ENCODE results near the gene PCCA. TPM values are rescaled to one million over a fixed set of nuclear protein-coding genes. Genes with fewer than 3 reads are reported as not detected.

Gene PCCA
- total RNA-seq, 4 donors from 2014 or later: 46.9 to 66.0 (median 49.4) TPM

- no peak for DNase-seq
- Histone ChIP-seq H3K36me3 (peaks cover 0 to 4% (median 0%) of the 10 kb centered on the region in 3 donors), H3K4me3 (no peak overlapping the region), H3K9me3 (no peaks in the 10 kb centered on the region), H3K27ac (no peak overlapping the region), H3K4me1 (no peaks in the 10 kb centered on the region), H3K27me3 (no peaks in the 10 kb centered on the region)
- TF ChIP-seq CTCF (IDR thresholded peaks at IDR 0.05) (no peak), POLR2A (IDR thresholded peaks at IDR 0.05) (no peak)
Measured at GRCh38 chr13:100323937-100324336, 235.0 kb downstream of the PCCA start.

- H3K36me3 ChIP-seq: peaks cover 0 to 6% (median 0%) of the 10 kb centered on the region in 3 donors
- DNase-seq: no peak
- no peaks in the 10 kb centered on the region for H3K27me3 ChIP-seq
- no peak overlapping the region for H3K4me3 ChIP-seq
- TF ChIP-seq CTCF (IDR thresholded peaks at IDR 0.05) (no peak), POLR2A (IDR thresholded peaks at IDR 0.05) (no peak)
- no peaks in the 10 kb centered on the region for H3K9me3 ChIP-seq
- no peaks in the 10 kb centered on the region for H3K4me1 ChIP-seq
- H3K27ac ChIP-seq: no peak overlapping the region
Measured at GRCh38 chr13:100330662-100331061, 241.8 kb downstream of the PCCA start.

GRCh38 chr13:100333141-100333540 lies 244.2 kb downstream of the PCCA start:
- no peaks in the 10 kb centered on the region for H3K27me3 ChIP-seq
- H3K9me3 ChIP-seq: no peaks in the 10 kb centered on the region
- TF ChIP-seq CTCF (IDR thresholded peaks at IDR 0.05) (no peak), POLR2A (IDR thresholded peaks at IDR 0.05) (no peak)
- H3K36me3 ChIP-seq: peaks cover 0 to 6% (median 0%) of the 10 kb centered on the region in 3 donors
- H3K27ac ChIP-seq: no peak overlapping the region
- DNase-seq: no peak
- H3K4me1 ChIP-seq: no peaks in the 10 kb centered on the region
- no peak overlapping the region for H3K4me3 ChIP-seq

- no peak for DNase-seq
- Histone ChIP-seq H3K27me3 (no peaks in the 10 kb centered on the region), H3K4me1 (no peaks in the 10 kb centered on the region), H3K4me3 (no peak overlapping the region), H3K36me3 (peaks cover 0 to 6% (median 0%) of the 10 kb centered on the region in 3 donors), H3K27ac (no peak overlapping the region), H3K9me3 (no peaks in the 10 kb centered on the region)
- no peak for TF ChIP-seq POLR2A (IDR thresholded peaks at IDR 0.05)
- no peak for TF ChIP-seq CTCF (IDR thresholded peaks at IDR 0.05)
Measured at GRCh38 chr13:100334214-100334613, 245.3 kb downstream of the PCCA start.

GRCh38 chr13:100336795-100337516 lies 248.1 kb downstream of the PCCA start:
- TF ChIP-seq POLR2A (IDR thresholded peaks at IDR 0.05): no peak
- no peak for TF ChIP-seq CTCF (IDR thresholded peaks at IDR 0.05)
- H3K9me3 ChIP-seq: no peaks in the 10 kb centered on the region
- H3K4me1 ChIP-seq: no peaks in the 10 kb centered on the region
- H3K36me3 ChIP-seq: peaks cover 0 to 6% (median 0%) of the 10 kb centered on the region in 3 donors
- H3K4me3 ChIP-seq: no peak overlapping the region
- no peaks in the 10 kb centered on the region for H3K27me3 ChIP-seq
- no peak for DNase-seq
- H3K27ac ChIP-seq: no peak overlapping the region

Measured in Peyer's patch (tissue), 4 donors.